ENCODE data around the gene PCSK1. TPM values are rescaled to one million over a fixed set of nuclear protein-coding genes. Genes with fewer than 3 reads are reported as not detected.
"Not testable (repeated sequence)": the region's sequence is repeated elsewhere in the genome, so short reads cannot be mapped to it uniquely, and the experiment has no call there.

The PCSK1 gene
- total and polyA plus RNA-seq, 9 donors = 0.04 to 0.58 (median 0.08) TPM; not detected in 3

- Histone ChIP-seq H3K36me3 (ENCODE audit: control insufficient read depth, insufficient read depth, low read length) (no peaks in the 10 kb centered on the region), H3K27ac (ENCODE audit: low read length) (no peak overlapping the region), H3K4me3 (ENCODE audit: low read length) (no peak overlapping the region), H3K27me3 (ENCODE audit: control insufficient read depth, insufficient read depth, low read length) (no peaks in the 10 kb centered on the region), H3K9me3 (replicated peaks; ENCODE audit: control insufficient read depth, low read depth, low read length) (no peaks in the 10 kb centered on the region), H3K4me1 (ENCODE audit: control insufficient read depth, insufficient read depth, low read length) (no peaks in the 10 kb centered on the region)
- no peak for DNase-seq
Observed at GRCh38 chr5:96377597-96377996, 55.5 kb downstream of the PCSK1 start.

- no CpG with 5 or more reads among the region's 2 CpGs for WGBS (ENCODE audit: insufficient coverage)
- Histone ChIP-seq H3K27me3 (ENCODE audit: control insufficient read depth, insufficient read depth, low read length) (no peaks in the 10 kb centered on the region), H3K27ac (ENCODE audit: low read length) (no peak overlapping the region), H3K4me3 (ENCODE audit: low read length) (no peak overlapping the region), H3K9me3 (replicated peaks; ENCODE audit: control insufficient read depth, low read depth, low read length) (no peaks in the 10 kb centered on the region), H3K4me1 (ENCODE audit: control insufficient read depth, insufficient read depth, low read length) (no peaks in the 10 kb centered on the region), H3K36me3 (ENCODE audit: control insufficient read depth, insufficient read depth, low read length) (no peaks in the 10 kb centered on the region)
- DNase-seq = no peak
Observed at GRCh38 chr5:96377167-96377566, 55.9 kb downstream of the PCSK1 start.

- DNase-seq = no peak
- WGBS (ENCODE audit: insufficient coverage) = no CpG with 5 or more reads among the region's 5 CpGs
- Histone ChIP-seq H3K27me3 (ENCODE audit: control insufficient read depth, insufficient read depth, low read length) (no peaks in the 10 kb centered on the region), H3K9me3 (replicated peaks; ENCODE audit: control insufficient read depth, low read depth, low read length) (no peaks in the 10 kb centered on the region), H3K36me3 (ENCODE audit: control insufficient read depth, insufficient read depth, low read length) (no peaks in the 10 kb centered on the region), H3K4me1 (ENCODE audit: control insufficient read depth, insufficient read depth, low read length) (no peaks in the 10 kb centered on the region), H3K27ac (ENCODE audit: low read length) (no peak overlapping the region), H3K4me3 (ENCODE audit: low read length) (no peak overlapping the region)
Observed at GRCh38 chr5:96374653-96375052, 58.4 kb downstream of the PCSK1 start.

GRCh38 chr5:96373381-96373733 lies 59.7 kb downstream of the PCSK1 start:
- Histone ChIP-seq H3K4me3 (ENCODE audit: low read length) (no peak overlapping the region), H3K9me3 (replicated peaks; ENCODE audit: control insufficient read depth, low read depth, low read length) (no peaks in the 10 kb centered on the region), H3K27ac (ENCODE audit: low read length) (no peak overlapping the region), H3K36me3 (ENCODE audit: control insufficient read depth, insufficient read depth, low read length) (no peaks in the 10 kb centered on the region), H3K4me1 (ENCODE audit: control insufficient read depth, insufficient read depth, low read length) (no peaks in the 10 kb centered on the region), H3K27me3 (ENCODE audit: control insufficient read depth, insufficient read depth, low read length) (no peaks in the 10 kb centered on the region)
- DNase-seq = no peak
- no CpG with 5 or more reads among the region's 4 CpGs for WGBS (ENCODE audit: insufficient coverage)

- Histone ChIP-seq H3K4me3 (ENCODE audit: low read length) (no peak overlapping the region), H3K27me3 (ENCODE audit: control insufficient read depth, insufficient read depth, low read length) (no peaks in the 10 kb centered on the region), H3K36me3 (ENCODE audit: control insufficient read depth, insufficient read depth, low read length) (no peaks in the 10 kb centered on the region), H3K4me1 (ENCODE audit: control insufficient read depth, insufficient read depth, low read length) (no peaks in the 10 kb centered on the region), H3K27ac (ENCODE audit: low read length) (no peak overlapping the region), H3K9me3 (replicated peaks; ENCODE audit: control insufficient read depth, low read depth, low read length) (no peaks in the 10 kb centered on the region)
- no CpG with 5 or more reads among the region's 2 CpGs for WGBS (ENCODE audit: insufficient coverage)
- no peak for DNase-seq
Observed at GRCh38 chr5:96372726-96373380, 60.2 kb downstream of the PCSK1 start.

- no peak overlapping the region for H3K4me3 ChIP-seq (ENCODE audit: low read length)
- no peaks in the 10 kb centered on the region for H3K9me3 ChIP-seq (replicated peaks; ENCODE audit: control insufficient read depth, low read depth, low read length)
- WGBS (ENCODE audit: insufficient coverage) = no CpG with 5 or more reads among the region's 2 CpGs
- peak; percentile 40 for DNase-seq
- no peaks in the 10 kb centered on the region for H3K36me3 ChIP-seq (ENCODE audit: control insufficient read depth, insufficient read depth, low read length)
- H3K4me1 ChIP-seq (ENCODE audit: control insufficient read depth, insufficient read depth, low read length) = no peaks in the 10 kb centered on the region
- no peaks in the 10 kb centered on the region for H3K27me3 ChIP-seq (ENCODE audit: control insufficient read depth, insufficient read depth, low read length)
- no peak overlapping the region for H3K27ac ChIP-seq (ENCODE audit: low read length)
Observed at GRCh38 chr5:96370976-96371375, 62.1 kb downstream of the PCSK1 start.

- 87% methylated on average over 7 of the region's 8 CpGs for WGBS (ENCODE audit: insufficient coverage)
- H3K4me1 ChIP-seq (ENCODE audit: control insufficient read depth, insufficient read depth, low read length) = not testable (repeated sequence)
Observed at GRCh38 chr5:96367337-96367736, 65.7 kb downstream of the PCSK1 start.

GRCh38 chr5:96354237-96354636 lies 78.8 kb downstream of the PCSK1 start:
- H3K36me3 ChIP-seq (ENCODE audit: control insufficient read depth, insufficient read depth, low read length) = no peaks in the 10 kb centered on the region
- no peaks in the 10 kb centered on the region for H3K9me3 ChIP-seq (replicated peaks; ENCODE audit: control insufficient read depth, low read depth, low read length)
- no peak overlapping the region for H3K27ac ChIP-seq (ENCODE audit: low read length)
- H3K27me3 ChIP-seq (ENCODE audit: control insufficient read depth, insufficient read depth, low read length) = no peaks in the 10 kb centered on the region
- no CpG with 5 or more reads among the region's 2 CpGs for WGBS (ENCODE audit: insufficient coverage)
- no peak for DNase-seq
- H3K4me1 ChIP-seq (ENCODE audit: control insufficient read depth, insufficient read depth, low read length) = no peaks in the 10 kb centered on the region
- no peak overlapping the region for H3K4me3 ChIP-seq (ENCODE audit: low read length)

More at GRCh38 chr5:96367337-96367736, 65.7 kb downstream of the PCSK1 start:
- not testable (repeated sequence) for H3K36me3 ChIP-seq (ENCODE audit: control insufficient read depth, insufficient read depth, low read length); H3K27ac ChIP-seq (ENCODE audit: low read length); H3K4me3 ChIP-seq (ENCODE audit: low read length); H3K27me3 ChIP-seq (ENCODE audit: control insufficient read depth, insufficient read depth, low read length); H3K9me3 ChIP-seq (replicated peaks; ENCODE audit: control insufficient read depth, low read depth, low read length); DNase-seq

- Histone ChIP-seq H3K27ac (ENCODE audit: low read length) (no peak overlapping the region), H3K27me3 (ENCODE audit: control insufficient read depth, insufficient read depth, low read length) (no peaks in the 10 kb centered on the region), H3K4me1 (ENCODE audit: control insufficient read depth, insufficient read depth, low read length) (no peaks in the 10 kb centered on the region), H3K4me3 (ENCODE audit: low read length) (no peak overlapping the region), H3K9me3 (replicated peaks; ENCODE audit: control insufficient read depth, low read depth, low read length) (no peaks in the 10 kb centered on the region), H3K36me3 (ENCODE audit: control insufficient read depth, insufficient read depth, low read length) (no peaks in the 10 kb centered on the region)
- no peak for DNase-seq
- WGBS (ENCODE audit: insufficient coverage) = no CpG with 5 or more reads among the region's 1 CpG
Observed at GRCh38 chr5:96353220-96353619, 79.8 kb downstream of the PCSK1 start.

- DNase-seq = no peak
- Histone ChIP-seq H3K27me3 (ENCODE audit: control insufficient read depth, insufficient read depth, low read length) (no peaks in the 10 kb centered on the region), H3K27ac (ENCODE audit: low read length) (no peak overlapping the region), H3K9me3 (replicated peaks; ENCODE audit: control insufficient read depth, low read depth, low read length) (no peaks in the 10 kb centered on the region), H3K36me3 (ENCODE audit: control insufficient read depth, insufficient read depth, low read length) (no peaks in the 10 kb centered on the region), H3K4me3 (ENCODE audit: low read length) (no peak overlapping the region), H3K4me1 (ENCODE audit: control insufficient read depth, insufficient read depth, low read length) (no peaks in the 10 kb centered on the region)
- WGBS (ENCODE audit: insufficient coverage) = no CpG with 5 or more reads among the region's 2 CpGs
Observed at GRCh38 chr5:96350678-96351077, 82.4 kb downstream of the PCSK1 start.

GRCh38 chr5:96348536-96348935 lies 84.5 kb downstream of the PCSK1 start:
- Histone ChIP-seq H3K4me1 (ENCODE audit: control insufficient read depth, insufficient read depth, low read length) (no peaks in the 10 kb centered on the region), H3K4me3 (ENCODE audit: low read length) (no peak overlapping the region), H3K36me3 (ENCODE audit: control insufficient read depth, insufficient read depth, low read length) (no peaks in the 10 kb centered on the region), H3K9me3 (replicated peaks; ENCODE audit: control insufficient read depth, low read depth, low read length) (no peaks in the 10 kb centered on the region), H3K27ac (ENCODE audit: low read length) (no peak overlapping the region), H3K27me3 (ENCODE audit: control insufficient read depth, insufficient read depth, low read length) (peaks cover 2% of the 10 kb centered on the region)
- 40% methylated on average over 1 of the region's 1 CpG for WGBS (ENCODE audit: insufficient coverage)
- DNase-seq = no peak

Measured in muscle of leg (tissue), 11 donors.